GM21576 (cell line): ENCODE data around the gene NAA80.
"Not testable (repeated sequence)": the region's sequence is repeated elsewhere in the genome, so short reads cannot be mapped to it uniquely, and the experiment has no call there.

Experiments used
- ATAC-seq: cut with Tn5 transposase; IDR thresholded peaks from one replicate; pipeline ENCODE4 v1.9.1; 2021; ENCODE audit warnings: mild to moderate bottlenecking, moderate library complexity; ENCODE audit not compliant: unreplicated experiment

The NAA80 gene

GRCh38 chr3:50316657-50317242 is 17.5 kb upstream of the NAA80 start:
- ATAC-seq = no peak

- ATAC-seq = no peak
Measured at GRCh38 chr3:50314816-50315215, 15.6 kb upstream of the NAA80 start.

GRCh38 chr3:50314342-50314741 is 15.1 kb upstream of the NAA80 start:
- no peak for ATAC-seq

GRCh38 chr3:50312041-50312440 is 12.8 kb upstream of the NAA80 start:
- not testable (repeated sequence) for ATAC-seq

GRCh38 chr3:50304601-50305000 is 5.4 kb upstream of the NAA80 start:
- no peak for ATAC-seq

GRCh38 chr3:50303013-50303815 is 4.0 kb upstream of the NAA80 start, which contains the start of gene HYAL1:
Gene HYAL1 (minus strand): TSS chr3:50303574. CDS start chr3:50302956, 618 bp downstream.
- no peak for ATAC-seq

- ATAC-seq = no peak
Measured at GRCh38 chr3:50302095-50303012, 3.1 kb upstream of the NAA80 start.

- no peak for ATAC-seq
Measured at GRCh38 chr3:50300681-50301254, 1.6 kb upstream of the NAA80 start.

GRCh38 chr3:50299929-50300680 is 900 bp upstream of the NAA80 start:
- no peak for ATAC-seq

GRCh38 chr3:50299638-50299928 is 378 bp upstream of the NAA80 start:
- no peak for ATAC-seq

GRCh38 chr3:50297896-50298725 is 1.1 kb downstream of the NAA80 start:
- no peak for ATAC-seq

GRCh38 chr3:50297384-50297775 is 1.8 kb downstream of the NAA80 start:
- ATAC-seq = no peak

- no peak for ATAC-seq
Measured at GRCh38 chr3:50296721-50297383, 2.4 kb downstream of the NAA80 start.

GRCh38 chr3:50295553-50296431 is 3.4 kb downstream of the NAA80 start:
- ATAC-seq = no peak

GRCh38 chr3:50294492-50295403 is 4.5 kb downstream of the NAA80 start:
- ATAC-seq = no peak

GRCh38 chr3:50294089-50294488 is 5.1 kb downstream of the NAA80 start:
- ATAC-seq = no peak
